ENCODE measurements around the gene PRPF31. TPM values are rescaled to one million over a fixed set of nuclear protein-coding genes. Genes with fewer than 3 reads are reported as not detected.
"Not testable (repeated sequence)": the region's sequence is repeated elsewhere in the genome, so short reads cannot be mapped to it uniquely, and the experiment has no call there.

Gene PRPF31
- polyA plus RNA-seq, 6 donors from 2014 or later: 59.3 to 83.7 (median 62.6) TPM

DNA sequence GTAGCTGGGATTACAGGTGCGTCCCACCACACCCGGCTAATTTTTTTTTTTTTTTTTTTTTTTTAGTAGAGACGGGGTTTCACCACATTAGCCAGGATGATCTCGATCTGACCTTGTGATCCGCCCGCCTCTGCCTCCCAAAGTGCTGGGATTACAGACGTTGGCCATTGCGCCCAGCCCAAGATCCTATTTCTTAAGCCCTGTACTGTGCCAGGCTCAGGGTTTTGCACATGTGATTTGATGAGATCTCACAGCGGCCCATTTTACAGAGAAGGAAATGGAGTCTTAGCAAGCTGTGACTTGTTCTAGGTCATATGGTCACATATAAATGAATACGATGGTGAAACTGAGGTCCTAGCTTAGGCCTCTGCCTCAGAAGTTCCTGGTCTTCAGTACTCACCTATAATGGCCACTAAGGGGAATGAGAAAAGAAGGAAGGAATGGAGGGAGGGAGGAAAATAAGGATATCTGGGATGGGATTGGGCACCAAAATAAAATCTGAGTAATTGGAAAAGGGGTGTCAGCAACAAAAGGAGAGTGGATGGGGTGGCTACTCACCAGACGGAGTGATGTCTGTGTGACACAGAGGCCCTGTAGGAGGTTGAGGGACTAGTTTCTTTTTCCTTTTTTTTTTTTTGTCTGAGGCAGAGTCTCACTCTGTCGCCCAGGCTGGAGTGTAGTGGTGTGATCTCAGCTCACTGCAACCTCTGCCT lies 16.2 kb upstream of the PRPF31 start:
- Mint-ChIP-seq H3K9me3 (peaks cover 0 to 3% (median 0%) of the 10 kb centered on the region in 7 donors), H3K36me3 (peaks cover 0 to 9% of the 10 kb centered on the region in 2 donors), H3K4me3 (no peak overlapping the region), H3K27me3 (peaks cover 10 to 20% (median 13%) of the 10 kb centered on the region in 3 donors), H3K4me1 (peaks cover 26 to 40% (median 30%) of the 10 kb centered on the region in 3 donors), H3K27ac (no peak overlapping the region)
- no peak for ATAC-seq (ENCODE audit: low read depth in 2 of 2)
- DNase-seq: no peak

DNA sequence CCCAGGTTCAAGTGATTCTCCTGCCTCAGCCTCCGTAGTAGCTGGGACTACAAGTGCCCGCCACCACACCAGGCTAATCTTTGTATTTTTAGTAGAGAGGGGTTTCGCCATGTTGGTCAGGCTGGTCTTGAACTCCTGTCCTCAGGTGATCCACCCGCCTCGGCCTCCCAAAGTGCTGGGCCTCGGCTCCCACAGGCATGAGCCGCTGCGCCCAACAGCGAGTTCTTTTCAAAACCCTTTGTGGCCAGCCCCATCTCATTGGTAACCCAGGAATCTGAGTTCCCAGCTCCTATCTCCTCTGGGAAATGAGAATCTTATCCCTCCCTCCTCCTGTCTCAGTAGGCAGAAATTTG lies 15.7 kb upstream of the PRPF31 start:
- DNase-seq; H3K9me3 Mint-ChIP-seq; ATAC-seq (ENCODE audit: low read depth in 2 of 2); H3K27ac Mint-ChIP-seq; H3K4me3 Mint-ChIP-seq; H3K36me3 Mint-ChIP-seq: not testable (repeated sequence)
- peaks cover 26 to 42% (median 30%) of the 10 kb centered on the region in 3 donors for H3K4me1 Mint-ChIP-seq
- H3K27me3 Mint-ChIP-seq: peaks cover 5 to 15% (median 13%) of the 10 kb centered on the region in 3 donors

DNA sequence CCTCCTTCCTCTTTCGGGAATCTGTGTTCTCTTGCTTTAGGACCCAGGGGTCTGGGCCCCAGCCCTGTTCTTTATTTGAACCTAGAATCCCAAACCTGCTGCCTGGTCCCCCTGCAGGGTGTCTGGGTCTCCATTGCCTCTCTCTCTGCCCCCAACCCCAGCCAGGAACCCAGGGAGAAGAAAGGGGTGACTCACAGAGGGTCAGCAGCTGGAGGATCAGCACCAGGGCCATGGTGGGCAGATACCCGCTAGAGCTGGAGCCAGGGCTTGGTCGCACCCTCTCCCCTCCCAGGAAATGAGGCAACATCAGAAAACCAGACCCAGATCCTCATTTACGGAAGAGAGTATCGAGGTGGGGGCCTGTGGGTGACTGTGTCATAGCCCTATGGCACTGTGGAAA lies 15.0 kb upstream of the PRPF31 start, which contains the start of gene OSCAR:
OSCAR (minus strand) TSS at position 243 of the 400 bp plus-strand sequence; CDS start at position 232, 11 bp downstream.
- peaks cover 5 to 14% (median 13%) of the 10 kb centered on the region in 3 donors for H3K27me3 Mint-ChIP-seq
- H3K4me1 Mint-ChIP-seq: peaks cover 28 to 43% (median 31%) of the 10 kb centered on the region in 3 donors
- H3K36me3 Mint-ChIP-seq: peaks cover 0 to 11% of the 10 kb centered on the region in 2 donors
- H3K27ac Mint-ChIP-seq: peak within 1 kb of the TSS in 3 of 6 donors; percentile 64 to 78 (median 71)
- H3K9me3 Mint-ChIP-seq: no peaks in the 10 kb centered on the region
- H3K4me3 Mint-ChIP-seq: peak within 1 kb of the TSS in 7 of 8 donors; percentile 50 to 98 (median 63)
- ATAC-seq (ENCODE audit: low read depth in 2 of 2) (no peak), DNase-seq (no peak)

DNA sequence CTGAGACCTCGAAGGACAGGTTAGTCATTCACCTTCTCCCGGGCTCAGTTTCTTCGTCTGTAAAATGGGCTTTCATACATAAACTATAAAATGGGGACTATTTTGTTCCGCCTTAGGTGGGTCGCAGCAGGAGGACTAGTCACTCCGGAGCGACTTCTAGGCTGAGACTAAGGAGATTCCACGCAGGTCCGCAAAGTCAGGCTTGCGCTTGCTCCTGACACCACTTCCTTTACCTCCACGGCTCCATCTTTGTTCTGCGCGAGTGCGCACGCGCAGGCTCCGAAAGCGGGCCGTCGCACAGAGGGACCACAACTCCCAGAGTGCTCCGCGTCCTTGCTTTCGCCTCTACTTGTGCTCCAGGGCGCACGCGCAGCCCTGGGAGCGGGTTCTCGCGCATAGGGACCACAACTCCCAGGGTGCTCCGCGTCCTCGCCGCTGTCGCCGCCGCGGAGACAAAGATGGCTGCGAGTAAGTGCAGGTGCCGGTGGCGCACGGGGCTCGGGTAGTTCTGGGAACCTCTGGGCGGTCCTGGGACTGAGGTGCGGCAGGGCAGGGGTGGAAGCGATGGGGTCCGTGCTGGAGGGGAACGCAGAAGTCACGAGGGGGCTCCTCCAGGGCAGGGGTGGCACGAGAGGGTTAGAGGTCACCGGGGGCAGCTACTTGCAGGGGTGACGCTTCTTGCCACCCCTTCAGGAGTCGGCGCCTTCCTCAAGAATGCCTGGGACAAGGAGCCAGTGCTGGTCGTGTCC lies 13.0 kb upstream of the PRPF31 start, which contains the start of gene NDUFA3:
NDUFA3 (plus strand) TSS at position 435 of the 749 bp plus-strand sequence; CDS start at position 459, 24 bp downstream.
- peak within 1 kb of the TSS; percentile 89 to 99 (median 98) for H3K4me3 Mint-ChIP-seq
- ATAC-seq (ENCODE audit: low read depth in 2 of 2) (peak; percentile 98 to 99), DNase-seq (peak; percentile 96)
- H3K4me1 Mint-ChIP-seq: peaks cover 21 to 41% (median 25%) of the 10 kb centered on the region in 3 donors
- peaks cover 0 to 15% of the 10 kb centered on the region in 2 donors for H3K36me3 Mint-ChIP-seq
- peak within 1 kb of the TSS; percentile 91 to 97 (median 96) for H3K27ac Mint-ChIP-seq
- no peaks in the 10 kb centered on the region for H3K27me3 Mint-ChIP-seq
- H3K9me3 Mint-ChIP-seq: no peaks in the 10 kb centered on the region

GRCh38 chr19:54104998-54105715 lies 10.4 kb upstream of the PRPF31 start:
- H3K4me3 Mint-ChIP-seq: peak overlapping the region in 7 of 8 donors; percentile 4 to 98 (median 25)
- ATAC-seq (ENCODE audit: low read depth in 2 of 2) (no peak), DNase-seq (no peak)
- H3K27ac Mint-ChIP-seq: peak overlapping the region in 1 of 6 donors; percentile 37
- H3K4me1 Mint-ChIP-seq: peaks cover 23 to 42% (median 30%) of the 10 kb centered on the region in 3 donors
- H3K36me3 Mint-ChIP-seq: peaks cover 0 to 19% of the 10 kb centered on the region in 2 donors
- no peaks in the 10 kb centered on the region for H3K27me3 Mint-ChIP-seq
- H3K9me3 Mint-ChIP-seq: no peaks in the 10 kb centered on the region

GRCh38 chr19:54105796-54106195 lies 9.8 kb upstream of the PRPF31 start:
- DNase-seq: no peak
- no peak for ATAC-seq (ENCODE audit: low read depth in 2 of 2)
- peak overlapping the region in 5 of 8 donors; percentile 1 to 89 (median 64) for H3K4me3 Mint-ChIP-seq
- H3K27ac Mint-ChIP-seq: no peak overlapping the region
- H3K27me3 Mint-ChIP-seq: no peaks in the 10 kb centered on the region
- peaks cover 26 to 41% (median 34%) of the 10 kb centered on the region in 3 donors for H3K4me1 Mint-ChIP-seq
- H3K36me3 Mint-ChIP-seq: peaks cover 0 to 26% of the 10 kb centered on the region in 2 donors
- H3K9me3 Mint-ChIP-seq: no peaks in the 10 kb centered on the region

DNA sequence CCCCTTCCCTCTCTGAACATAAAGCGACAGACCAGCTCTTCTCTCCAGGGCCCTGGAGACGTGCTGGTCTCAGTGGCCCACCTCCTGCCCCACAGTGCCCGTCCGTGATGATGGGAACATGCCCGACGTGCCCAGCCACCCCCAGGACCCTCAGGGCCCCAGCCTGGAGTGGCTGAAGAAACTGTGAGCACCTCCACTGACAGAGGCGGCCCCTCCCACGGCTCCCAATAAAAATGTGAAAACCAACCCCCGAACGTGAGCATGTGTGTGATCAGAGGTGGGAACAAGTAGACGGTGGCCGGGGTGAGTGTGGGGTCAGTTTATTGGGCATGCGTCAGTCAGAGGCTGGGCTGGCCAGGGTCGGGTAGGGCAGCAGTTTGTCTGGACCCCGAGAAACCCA lies 8.8 kb upstream of the PRPF31 start:
- no peak for ATAC-seq (ENCODE audit: low read depth in 2 of 2)
- peak overlapping the region in 1 of 6 donors; percentile 39 for H3K27ac Mint-ChIP-seq

GRCh38 chr19:54107876-54108490 lies 7.6 kb upstream of the PRPF31 start:
- peaks cover 19 to 32% (median 26%) of the 10 kb centered on the region in 3 donors for H3K4me1 Mint-ChIP-seq
- peak overlapping the region in 1 of 8 donors; percentile 45 for H3K4me3 Mint-ChIP-seq
- H3K27ac Mint-ChIP-seq: no peak overlapping the region
- no peaks in the 10 kb centered on the region for H3K27me3 Mint-ChIP-seq
- peaks cover 0 to 29% of the 10 kb centered on the region in 2 donors for H3K36me3 Mint-ChIP-seq
- H3K9me3 Mint-ChIP-seq: no peaks in the 10 kb centered on the region
- ATAC-seq (ENCODE audit: low read depth in 2 of 2) (no peak), DNase-seq (no peak)

More for the DNA sequence above, 8.8 kb upstream of the PRPF31 start:
- DNase-seq: no peak
- H3K27me3 Mint-ChIP-seq: no peaks in the 10 kb centered on the region
- peaks cover 26 to 41% (median 31%) of the 10 kb centered on the region in 3 donors for H3K4me1 Mint-ChIP-seq
- no peaks in the 10 kb centered on the region for H3K9me3 Mint-ChIP-seq
- peaks cover 0 to 29% of the 10 kb centered on the region in 2 donors for H3K36me3 Mint-ChIP-seq
- H3K4me3 Mint-ChIP-seq: peak overlapping the region in 1 of 8 donors; percentile 89

GRCh38 chr19:54108496-54108895 lies 7.1 kb upstream of the PRPF31 start:
- Mint-ChIP-seq H3K27ac (no peak overlapping the region), H3K9me3 (no peaks in the 10 kb centered on the region), H3K27me3 (no peaks in the 10 kb centered on the region), H3K4me3 (peak overlapping the region in 1 of 8 donors; percentile 24), H3K36me3 (peaks cover 0 to 29% of the 10 kb centered on the region in 2 donors), H3K4me1 (peaks cover 14 to 30% (median 23%) of the 10 kb centered on the region in 3 donors)
- DNase-seq: no peak
- ATAC-seq (ENCODE audit: low read depth in 2 of 2): no peak

DNA sequence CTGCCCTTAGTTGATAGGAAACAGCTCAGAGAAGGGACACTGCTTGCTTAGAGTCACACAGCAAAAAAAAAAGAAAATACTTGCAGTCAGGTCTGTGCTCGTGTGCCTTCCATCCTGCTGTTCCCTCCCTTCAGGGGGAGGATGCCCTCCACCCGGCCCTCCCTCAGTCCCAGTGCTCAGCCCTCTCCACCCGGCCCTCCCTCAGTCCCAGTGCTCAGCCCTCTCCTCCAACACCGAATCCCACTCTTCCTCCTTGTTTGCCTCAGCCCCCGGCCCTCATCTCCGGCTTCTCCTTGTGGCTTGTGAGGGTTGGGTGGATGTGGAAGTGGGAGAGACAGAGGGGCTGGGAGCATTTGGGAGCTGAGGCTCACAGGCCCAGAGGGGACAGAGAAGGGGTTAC lies 5.9 kb upstream of the PRPF31 start:
- Mint-ChIP-seq H3K36me3 (peaks cover 0 to 29% of the 10 kb centered on the region in 2 donors), H3K27me3 (no peaks in the 10 kb centered on the region), H3K9me3 (no peaks in the 10 kb centered on the region), H3K4me1 (peaks cover 24 to 33% (median 33%) of the 10 kb centered on the region in 3 donors), H3K27ac (no peak overlapping the region), H3K4me3 (no peak overlapping the region)
- no peak for ATAC-seq (ENCODE audit: low read depth in 2 of 2)
- DNase-seq: no peak

DNA sequence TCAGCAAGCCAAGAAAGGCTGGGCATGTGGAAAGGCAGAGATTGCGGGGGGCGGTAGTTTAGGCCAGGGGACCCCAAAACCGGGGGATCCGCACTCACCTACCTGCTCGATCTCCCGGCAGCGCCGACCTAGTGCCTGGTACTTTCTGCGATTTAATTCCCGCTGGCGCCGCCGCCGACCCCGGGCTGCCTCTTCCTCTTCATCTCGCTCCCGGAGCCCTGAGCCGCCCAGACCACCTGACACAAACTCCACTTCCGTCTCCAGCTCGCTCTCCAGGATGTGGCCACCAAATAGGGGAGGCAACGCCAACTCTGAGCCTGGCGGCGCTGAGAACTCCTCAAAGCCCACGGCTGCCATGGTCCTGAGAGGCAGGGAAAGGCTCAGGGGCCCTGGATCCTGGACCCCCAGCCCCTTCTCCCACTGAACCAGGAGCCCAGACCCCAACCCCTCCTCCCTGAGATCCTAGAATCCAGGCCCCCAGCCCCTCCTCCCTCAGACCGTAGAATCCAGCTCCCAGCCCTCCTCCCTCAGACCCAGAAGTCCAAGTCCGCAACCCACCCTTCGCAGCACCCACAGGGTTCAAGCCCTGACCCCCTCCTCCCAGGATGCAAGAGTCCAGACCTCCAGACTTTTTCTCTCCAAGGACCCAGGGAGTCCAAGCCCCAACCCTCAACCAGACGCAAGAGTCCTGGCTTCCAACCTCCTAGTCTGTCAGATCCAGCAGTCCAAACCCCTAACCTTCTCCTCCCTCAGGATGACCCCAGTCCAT lies 1.0 kb upstream of the PRPF31 start:
- Mint-ChIP-seq H3K4me1 (peaks cover 43 to 53% (median 48%) of the 10 kb centered on the region in 3 donors), H3K27me3 (no peaks in the 10 kb centered on the region), H3K36me3 (peaks cover 4 to 22% of the 10 kb centered on the region in 2 donors), H3K4me3 (peak overlapping the region; percentile 85 to 99 (median 94)), H3K9me3 (no peaks in the 10 kb centered on the region), H3K27ac (peak overlapping the region in 5 of 6 donors; percentile 58 to 98 (median 90))
- DNase-seq (no peak), ATAC-seq (ENCODE audit: low read depth in 2 of 2) (no peak)

DNA sequence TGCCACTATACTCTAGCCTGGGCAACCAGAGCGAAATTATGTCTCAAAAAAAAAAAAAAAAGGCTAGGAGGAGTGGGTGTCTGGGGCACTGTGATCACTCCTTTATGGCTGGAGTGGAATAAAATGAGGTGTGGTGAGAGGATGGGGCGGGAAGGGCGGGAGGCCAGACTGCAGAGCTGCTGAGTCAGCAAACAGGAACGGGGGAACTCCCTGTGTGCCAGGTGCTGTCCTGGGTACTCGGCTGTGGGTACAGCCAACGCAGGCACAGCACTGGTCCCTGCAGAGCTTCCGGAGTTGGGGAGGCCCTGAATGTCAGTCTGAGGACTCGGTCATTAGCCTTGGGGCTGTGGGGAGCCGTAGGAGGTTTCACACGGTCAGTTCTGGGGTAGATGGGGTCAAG lies 5.7 kb downstream of the PRPF31 start:
- DNase-seq: no peak
- Mint-ChIP-seq H3K36me3 (peaks cover 0 to 15% of the 10 kb centered on the region in 2 donors), H3K9me3 (no peaks in the 10 kb centered on the region), H3K4me1 (peaks cover 15 to 20% (median 15%) of the 10 kb centered on the region in 3 donors), H3K4me3 (peak overlapping the region in 1 of 8 donors; percentile 35), H3K27ac (peak overlapping the region in 1 of 6 donors; percentile 30), H3K27me3 (no peaks in the 10 kb centered on the region)
- no peak for ATAC-seq (ENCODE audit: low read depth in 2 of 2)

All from naive B cell (primary cell).